Natural killer cell treated with Interleukin-12 subunit alpha and Interleukin-12 subunit beta and Interleukin-15 and Interleukin-18, amount 100 ng/mL, for 72 hours (primary cell): Measurements from ENCODE around the gene FSTL1. TPM values are rescaled to one million over a fixed set of nuclear protein-coding genes. Genes with fewer than 3 reads are reported as not detected.
A peak's percentile ranks its signal among the peaks of the same experiment; 100 is the strongest.

ENCODE experiments used
- ATAC-seq, 2 donors: fragments of 150-1000 bp; cut with Tn5 transposase in 1 of 2; sonication (Bioruptor Pico), chemical (Tn5 transposase) in 1 of 2; 2 replicates each; pipeline ENCODE4 v1.10.0; 2021
- DNase-seq: peaks from one replicate; pipeline ENCODE4 v3.0.0; 2022; ENCODE audit warnings: low spot score
- H3K27ac Mint-ChIP-seq, 2 donors: 1 replicate in 1 of 2; 2 replicates in 1 of 2; pipeline ENCODE4 v1.8.0; 2022; ENCODE audit warnings: mixed read lengths in 2 of 2, mild to moderate bottlenecking in 1 of 2, moderate library complexity in 1 of 2
- H3K27me3 Mint-ChIP-seq, 2 donors: 1 replicate in 1 of 2; 2 replicates in 1 of 2; pipeline ENCODE4 v1.8.0; 2022; ENCODE audit warnings: mixed read lengths in 2 of 2
- H3K36me3 Mint-ChIP-seq: one replicate; pipeline ENCODE4 v1.8.0; 2022; ENCODE audit warnings: mixed read lengths
- H3K4me1 Mint-ChIP-seq, 2 donors: 1 replicate in 1 of 2; 2 replicates in 1 of 2; pipeline ENCODE4 v1.8.0; 2022; ENCODE audit warnings: low read depth in 2 of 2, mixed read lengths in 2 of 2, mild to moderate bottlenecking in 1 of 2
- H3K4me3 Mint-ChIP-seq: one replicate; pipeline ENCODE4 v1.8.0; 2022; ENCODE audit warnings: mixed read lengths
- H3K9me3 Mint-ChIP-seq: 2 replicates; pipeline ENCODE4 v1.8.0; 2022; ENCODE audit warnings: mixed read lengths
- total RNA-seq, 2 donors: library from RNA; stranded (reverse); gene quantifications; one replicate each; pipeline ENCODE4 v1.2.3, GENCODE V29; 2022

Gene FSTL1
- total RNA-seq, 2 donors from 2014 or later: 1.4 to 2.6 TPM

- DNase-seq (no peak), ATAC-seq (no peak)
- H3K27me3 Mint-ChIP-seq: peaks cover 12 to 16% of the 10 kb centered on the region in 2 donors
- peaks cover 0 to 6% of the 10 kb centered on the region in 2 donors for H3K4me1 Mint-ChIP-seq
- no peaks in the 10 kb centered on the region for H3K9me3 Mint-ChIP-seq
- no peak overlapping the region for H3K27ac Mint-ChIP-seq
- no peak overlapping the region for H3K4me3 Mint-ChIP-seq
- H3K36me3 Mint-ChIP-seq: no peaks in the 10 kb centered on the region
Observed at GRCh38 chr3:120457827-120458226, 7.0 kb upstream of the FSTL1 start.

DNA sequence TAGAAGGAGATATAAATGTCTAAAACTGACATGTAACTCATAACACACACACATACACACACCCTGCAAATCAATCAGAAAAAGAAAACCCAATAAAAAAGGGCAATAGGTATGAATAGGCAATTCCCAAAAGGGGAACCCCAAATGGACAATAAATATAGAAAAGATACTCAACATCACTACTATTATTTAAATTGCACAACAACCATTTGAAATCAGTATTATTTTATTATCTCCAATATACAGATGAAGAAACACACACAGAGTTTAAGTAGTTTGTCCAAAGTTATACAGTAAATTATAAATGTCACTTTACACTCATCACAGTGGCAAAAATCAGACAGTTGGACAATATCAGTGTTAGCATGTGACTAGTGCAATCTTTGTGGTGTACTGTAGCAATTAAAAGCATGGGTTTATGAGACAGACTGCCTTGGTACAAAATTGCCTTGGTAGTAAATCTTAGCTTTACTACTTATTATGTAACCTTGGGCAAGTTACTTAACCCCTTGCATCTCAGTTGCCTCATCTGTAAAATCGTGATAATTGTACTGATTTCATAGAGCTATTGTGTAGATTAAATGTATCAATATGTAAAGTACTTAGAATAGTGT is 3.4 kb upstream of the FSTL1 start:
- DNase-seq (no peak), ATAC-seq (no peak)
- no peak overlapping the region for H3K4me3 Mint-ChIP-seq
- peaks cover 24 to 35% of the 10 kb centered on the region in 2 donors for H3K27me3 Mint-ChIP-seq
- peaks cover 5% of the 10 kb centered on the region for H3K36me3 Mint-ChIP-seq
- H3K4me1 Mint-ChIP-seq: peaks cover 5 to 6% of the 10 kb centered on the region in 2 donors
- no peak overlapping the region for H3K27ac Mint-ChIP-seq
- no peaks in the 10 kb centered on the region for H3K9me3 Mint-ChIP-seq

- H3K9me3 Mint-ChIP-seq: no peaks in the 10 kb centered on the region
- H3K27me3 Mint-ChIP-seq: peaks cover 24 to 35% of the 10 kb centered on the region in 2 donors
- no peak overlapping the region for H3K4me3 Mint-ChIP-seq
- H3K36me3 Mint-ChIP-seq: peaks cover 5% of the 10 kb centered on the region
- H3K27ac Mint-ChIP-seq: no peak overlapping the region
- H3K4me1 Mint-ChIP-seq: peaks cover 5 to 6% of the 10 kb centered on the region in 2 donors
- ATAC-seq: no peak
- no peak for DNase-seq
Observed at GRCh38 chr3:120452816-120453215, 2.0 kb upstream of the FSTL1 start.

DNA sequence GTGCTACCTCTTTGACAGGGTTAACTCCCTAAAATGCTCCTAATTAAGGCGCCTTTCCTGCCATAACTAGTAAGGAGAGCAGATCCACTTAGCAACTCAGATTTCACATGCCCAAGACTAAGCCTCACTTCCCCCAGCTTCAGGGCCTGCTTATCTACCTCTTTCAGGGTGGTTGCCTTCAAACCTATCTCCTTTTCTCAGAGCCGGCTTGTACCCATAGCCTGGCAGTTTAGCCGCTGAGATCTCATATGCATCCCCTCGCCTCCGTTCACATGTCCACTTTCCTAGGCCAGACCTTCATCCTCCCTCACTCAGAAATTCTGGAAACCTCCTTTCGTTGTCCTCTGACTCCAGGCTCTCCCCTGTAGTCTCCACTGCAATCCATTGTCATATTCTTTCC is 1.0 kb upstream of the FSTL1 start:
- H3K4me3 Mint-ChIP-seq: peak overlapping the region; percentile 49
- H3K27ac Mint-ChIP-seq: no peak overlapping the region
- peaks cover 5% of the 10 kb centered on the region for H3K36me3 Mint-ChIP-seq
- H3K4me1 Mint-ChIP-seq: peaks cover 5 to 6% of the 10 kb centered on the region in 2 donors
- DNase-seq (no peak), ATAC-seq (no peak)
- H3K9me3 Mint-ChIP-seq: no peaks in the 10 kb centered on the region
- peaks cover 25 to 35% of the 10 kb centered on the region in 2 donors for H3K27me3 Mint-ChIP-seq

DNA sequence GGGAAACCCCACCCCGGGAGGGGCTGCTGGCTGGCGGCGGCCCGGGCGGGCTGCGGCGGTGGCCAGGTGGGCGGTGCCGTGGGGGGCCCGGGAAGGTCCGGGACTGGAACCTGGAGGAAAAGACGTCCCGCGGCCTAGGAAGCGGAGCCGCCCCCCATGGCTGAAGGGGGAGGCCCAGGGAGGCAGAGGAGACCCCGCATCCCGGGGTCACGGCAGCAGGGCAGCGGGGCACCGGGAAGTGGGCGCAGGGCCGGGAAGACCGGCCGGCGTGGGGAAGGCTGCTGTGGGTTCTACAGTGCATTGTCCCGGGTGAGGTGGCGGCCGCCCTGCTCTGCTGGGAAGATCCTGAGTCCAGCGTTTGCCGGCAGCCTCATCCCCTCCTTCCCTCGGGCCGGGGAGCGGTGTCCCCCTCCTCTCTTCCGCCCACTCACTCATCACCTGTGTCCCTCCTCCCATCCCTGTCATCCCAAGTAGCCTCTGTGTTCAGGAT is 525 bp upstream of the FSTL1 start:
- peaks cover 5% of the 10 kb centered on the region for H3K36me3 Mint-ChIP-seq
- peaks cover 5 to 6% of the 10 kb centered on the region in 2 donors for H3K4me1 Mint-ChIP-seq
- peaks cover 29 to 35% of the 10 kb centered on the region in 2 donors for H3K27me3 Mint-ChIP-seq

GRCh38 chr3:120449701-120450599 is 842 bp downstream of the FSTL1 start:
- peaks cover 5% of the 10 kb centered on the region for H3K36me3 Mint-ChIP-seq
- H3K27me3 Mint-ChIP-seq: peaks cover 33 to 35% of the 10 kb centered on the region in 2 donors
- no peak for ATAC-seq
- no peak for DNase-seq
- H3K4me3 Mint-ChIP-seq: peak overlapping the region; percentile 57
- no peaks in the 10 kb centered on the region for H3K9me3 Mint-ChIP-seq
- H3K27ac Mint-ChIP-seq: no peak overlapping the region
- peaks cover 5 to 6% of the 10 kb centered on the region in 2 donors for H3K4me1 Mint-ChIP-seq

More for the DNA sequence above, 525 bp upstream of the FSTL1 start:
- Mint-ChIP-seq H3K4me3 (peak overlapping the region; percentile 49), H3K27ac (no peak overlapping the region), H3K9me3 (no peaks in the 10 kb centered on the region)
- DNase-seq (no peak), ATAC-seq (no peak)

GRCh38 chr3:120449251-120449650 is 1.5 kb downstream of the FSTL1 start:
- ATAC-seq (no peak), DNase-seq (no peak)
- peaks cover 5% of the 10 kb centered on the region for H3K36me3 Mint-ChIP-seq
- H3K4me1 Mint-ChIP-seq: peaks cover 5 to 6% of the 10 kb centered on the region in 2 donors
- H3K9me3 Mint-ChIP-seq: no peaks in the 10 kb centered on the region
- H3K4me3 Mint-ChIP-seq: no peak overlapping the region
- no peak overlapping the region for H3K27ac Mint-ChIP-seq
- peaks cover 33 to 35% of the 10 kb centered on the region in 2 donors for H3K27me3 Mint-ChIP-seq

GRCh38 chr3:120448756-120449155 is 2.0 kb downstream of the FSTL1 start:
- Mint-ChIP-seq H3K4me3 (no peak overlapping the region), H3K27me3 (peaks cover 33 to 35% of the 10 kb centered on the region in 2 donors)

DNA sequence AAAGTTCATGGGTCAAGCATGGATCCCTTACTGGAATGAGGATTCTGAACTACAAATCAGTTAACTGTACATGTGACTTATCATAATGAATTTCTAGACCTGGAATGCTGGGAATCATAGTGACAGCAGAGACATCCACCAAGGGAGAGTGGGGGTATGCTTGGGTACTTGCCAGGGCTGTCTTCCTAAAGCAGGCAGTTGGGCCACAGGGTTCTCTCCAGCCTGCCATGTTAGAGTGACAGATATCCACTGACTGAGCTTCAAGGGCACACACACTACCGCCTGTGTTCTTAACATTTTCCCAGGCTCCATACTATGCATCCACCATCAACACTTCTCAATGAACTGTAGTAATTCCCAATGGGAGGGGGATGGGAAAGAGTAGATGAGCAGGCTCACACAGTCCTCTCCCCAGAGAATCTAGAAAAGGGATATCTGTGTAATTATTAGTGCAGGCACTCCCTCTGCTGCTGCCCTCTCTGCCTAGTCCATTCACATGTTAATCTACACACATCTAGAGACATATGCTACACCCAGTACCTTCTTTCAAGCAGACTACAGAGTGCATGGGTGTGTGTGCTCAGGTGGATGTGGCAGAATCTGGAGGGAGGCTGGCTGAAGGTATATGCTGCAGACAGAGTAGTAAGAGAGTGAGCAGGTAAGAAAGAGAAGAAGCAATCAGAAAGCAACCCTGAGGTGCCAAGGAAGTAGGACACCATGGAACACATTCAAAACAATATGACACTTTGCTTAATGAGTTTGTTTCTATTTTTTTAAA is 3.7 kb downstream of the FSTL1 start:
- ATAC-seq (peak in 1 of 2 donors; percentile 33), DNase-seq (no peak)
- H3K27me3 Mint-ChIP-seq: peaks cover 23 to 26% of the 10 kb centered on the region in 2 donors
- no peak overlapping the region for H3K4me3 Mint-ChIP-seq
- H3K4me1 Mint-ChIP-seq: peaks cover 3 to 6% of the 10 kb centered on the region in 2 donors
- H3K27ac Mint-ChIP-seq: no peak overlapping the region
- no peaks in the 10 kb centered on the region for H3K9me3 Mint-ChIP-seq
- H3K36me3 Mint-ChIP-seq: peaks cover 3% of the 10 kb centered on the region

More at GRCh38 chr3:120448756-120449155, 2.0 kb downstream of the FSTL1 start:
- Mint-ChIP-seq H3K27ac (no peak overlapping the region), H3K9me3 (no peaks in the 10 kb centered on the region), H3K36me3 (peaks cover 5% of the 10 kb centered on the region), H3K4me1 (peaks cover 5 to 6% of the 10 kb centered on the region in 2 donors)
- DNase-seq (no peak), ATAC-seq (no peak)

DNA sequence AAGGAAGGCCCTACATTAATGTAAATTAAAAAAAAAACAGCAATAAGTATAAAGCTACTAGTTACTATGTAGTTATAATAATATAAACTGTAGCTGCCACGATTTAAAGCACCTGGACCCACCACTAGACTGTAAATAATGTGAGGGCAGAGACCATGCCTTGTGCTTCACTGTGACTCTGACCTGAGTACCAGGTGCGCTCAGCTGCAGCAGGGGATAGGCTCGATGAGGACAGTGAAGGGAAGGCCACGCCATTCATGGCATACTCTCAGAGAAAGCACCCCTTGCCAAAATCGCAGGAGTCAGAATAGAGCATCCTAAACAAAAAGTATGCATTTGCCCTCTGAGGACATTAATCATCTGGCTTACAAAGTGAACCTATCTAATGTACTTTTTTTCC is 5.1 kb downstream of the FSTL1 start:
- DNase-seq (no peak), ATAC-seq (no peak)
- no peak overlapping the region for H3K4me3 Mint-ChIP-seq
- H3K9me3 Mint-ChIP-seq: no peaks in the 10 kb centered on the region
- no peaks in the 10 kb centered on the region for H3K36me3 Mint-ChIP-seq
- H3K4me1 Mint-ChIP-seq: peaks cover 0 to 6% of the 10 kb centered on the region in 2 donors
- H3K27ac Mint-ChIP-seq: no peak overlapping the region
- H3K27me3 Mint-ChIP-seq: peaks cover 16 to 20% of the 10 kb centered on the region in 2 donors

GRCh38 chr3:120443626-120444123 is 7.1 kb downstream of the FSTL1 start:
- Mint-ChIP-seq H3K36me3 (no peaks in the 10 kb centered on the region), H3K27me3 (peaks cover 6 to 14% of the 10 kb centered on the region in 2 donors), H3K4me3 (no peak overlapping the region), H3K9me3 (no peaks in the 10 kb centered on the region), H3K4me1 (no peaks in the 10 kb centered on the region), H3K27ac (no peak overlapping the region)
- no peak for DNase-seq
- no peak for ATAC-seq

DNA sequence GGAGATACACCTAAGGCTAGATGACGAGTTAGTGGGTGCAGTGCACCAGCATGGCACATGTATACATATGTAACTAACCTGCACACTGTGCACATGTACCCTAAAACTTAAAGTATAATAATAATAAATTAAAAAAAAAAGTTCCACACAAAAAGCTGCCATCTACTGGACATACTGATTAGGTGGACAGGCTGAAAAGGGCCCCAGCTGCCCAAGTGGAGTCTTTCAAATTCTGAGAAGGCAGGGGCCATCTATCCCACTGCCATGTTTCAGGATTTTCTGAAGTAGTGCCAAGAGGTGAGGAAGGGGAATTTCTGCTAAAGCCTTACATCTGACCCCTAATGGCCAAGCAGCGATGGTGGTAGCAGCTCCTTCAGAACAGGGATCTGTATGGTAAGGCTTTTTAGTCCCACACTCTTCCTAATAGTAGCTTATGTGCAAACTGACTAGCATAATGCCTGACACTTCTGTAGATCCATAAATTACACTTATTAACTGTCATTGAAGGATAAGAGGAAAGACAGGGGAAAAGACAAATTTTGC is 7.7 kb downstream of the FSTL1 start:
- Mint-ChIP-seq H3K27me3 (peaks cover under 1 to 11% of the 10 kb centered on the region in 2 donors), H3K27ac (no peak overlapping the region), H3K4me1 (no peaks in the 10 kb centered on the region), H3K36me3 (no peaks in the 10 kb centered on the region), H3K4me3 (no peak overlapping the region), H3K9me3 (no peaks in the 10 kb centered on the region)
- no peak for DNase-seq
- no peak for ATAC-seq

- Mint-ChIP-seq H3K4me3 (no peak overlapping the region), H3K9me3 (no peaks in the 10 kb centered on the region), H3K36me3 (no peaks in the 10 kb centered on the region), H3K27me3 (peaks cover 0 to 7% of the 10 kb centered on the region in 2 donors), H3K27ac (no peak overlapping the region), H3K4me1 (no peaks in the 10 kb centered on the region)
- ATAC-seq (no peak), DNase-seq (no peak)
Observed at GRCh38 chr3:120441776-120442175, 9.0 kb downstream of the FSTL1 start.
